Dermis microvascular lymphatic vessel endothelial cell (primary cell): ENCODE measurements around the gene ASIC2. TPM values are rescaled to one million over a fixed set of nuclear protein-coding genes. Genes with fewer than 3 reads are reported as not detected.

ENCODE experiments used
- DNase-seq, 2 donors: peaks; one replicate each; pipeline versions ENCODE4 v3.0.0 to v3.0.0-alpha.2; 2010; ENCODE audit warnings: low read depth in 2 of 2
- total RNA-seq: library from RNA; depleted of rRNA; stranded (reverse); fragments of >200 nt; gene quantifications from 2 replicates; pipeline ENCODE4 v1.2.1, GENCODE V29; 2014

Gene ASIC2
- total RNA-seq, 1 donor from 2014 or later: not detected

DNA sequence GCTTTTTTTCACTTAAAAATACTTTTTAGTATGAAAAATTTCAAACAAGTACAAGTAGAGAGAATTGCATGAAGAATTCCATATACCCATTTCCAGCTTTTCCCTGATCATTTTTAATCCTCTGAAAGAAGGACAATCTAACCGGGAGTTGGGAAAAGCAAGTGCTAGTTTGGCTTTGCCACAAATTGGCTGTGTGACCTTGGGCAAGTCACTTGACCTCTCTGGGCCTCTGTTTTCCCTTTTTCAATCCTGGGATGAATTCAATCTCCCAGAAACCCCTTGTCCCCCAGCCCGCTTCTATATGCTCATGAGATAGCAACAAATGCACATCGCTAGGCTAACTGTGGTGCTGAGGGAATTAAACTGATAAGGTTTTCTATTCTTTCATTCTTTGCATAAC is 49.4 kb downstream of the ASIC2 start:
- no peak for DNase-seq

DNA sequence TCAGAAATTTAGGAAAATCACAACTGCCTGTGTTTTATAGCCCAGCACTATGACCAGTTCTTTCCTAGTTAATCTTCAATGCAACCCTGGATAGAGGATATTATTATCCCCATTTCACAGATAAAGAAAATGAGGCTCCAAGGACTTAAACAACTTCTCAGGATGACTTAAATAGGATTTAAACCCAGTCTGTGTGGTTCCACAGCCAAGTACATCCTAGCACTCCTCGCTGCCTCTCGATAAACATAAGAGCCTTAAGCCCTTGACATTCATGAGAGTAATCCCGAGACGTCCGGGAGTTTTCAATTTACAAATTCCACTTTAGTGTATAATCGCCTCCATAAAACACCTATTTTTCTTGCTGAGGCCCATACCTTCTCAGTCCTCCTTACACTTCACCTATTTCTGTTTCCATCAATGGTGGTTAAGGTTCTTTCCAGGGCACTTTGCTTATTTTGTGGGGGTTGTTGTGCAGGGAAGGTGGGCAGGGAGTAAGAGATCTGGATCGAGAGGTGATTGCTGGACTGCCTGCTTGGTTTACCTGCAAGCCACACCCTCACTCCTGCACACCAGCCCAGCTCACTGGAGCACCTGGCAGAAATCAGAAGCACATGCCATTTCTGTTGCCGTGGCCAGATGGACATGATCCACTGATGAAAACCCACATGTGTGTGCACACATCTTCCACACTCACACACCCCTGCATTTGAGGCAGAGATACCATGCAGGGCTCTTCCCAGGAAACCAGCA is 50.5 kb downstream of the ASIC2 start:
- DNase-seq: no peak

DNA sequence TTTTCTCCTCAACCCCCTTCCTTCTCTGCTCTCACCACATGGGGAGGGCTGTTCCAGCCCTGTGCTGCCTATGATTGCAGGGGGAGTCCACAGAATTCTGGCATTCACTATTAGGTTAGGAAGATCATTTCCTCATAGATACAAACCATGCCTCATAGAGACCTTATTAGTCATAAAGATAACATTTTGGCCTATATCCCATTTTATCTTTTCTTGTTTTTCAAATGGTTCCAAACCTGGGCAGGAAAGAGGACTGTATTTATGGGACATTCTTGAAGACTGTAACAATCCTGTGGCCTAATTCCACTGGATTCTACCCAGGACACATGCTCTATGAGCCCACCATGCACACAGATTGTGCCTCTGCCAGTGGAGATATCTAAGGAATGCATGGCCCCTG is 51.7 kb downstream of the ASIC2 start:
- peak in 1 of 2 donors; percentile 9 for DNase-seq

DNA sequence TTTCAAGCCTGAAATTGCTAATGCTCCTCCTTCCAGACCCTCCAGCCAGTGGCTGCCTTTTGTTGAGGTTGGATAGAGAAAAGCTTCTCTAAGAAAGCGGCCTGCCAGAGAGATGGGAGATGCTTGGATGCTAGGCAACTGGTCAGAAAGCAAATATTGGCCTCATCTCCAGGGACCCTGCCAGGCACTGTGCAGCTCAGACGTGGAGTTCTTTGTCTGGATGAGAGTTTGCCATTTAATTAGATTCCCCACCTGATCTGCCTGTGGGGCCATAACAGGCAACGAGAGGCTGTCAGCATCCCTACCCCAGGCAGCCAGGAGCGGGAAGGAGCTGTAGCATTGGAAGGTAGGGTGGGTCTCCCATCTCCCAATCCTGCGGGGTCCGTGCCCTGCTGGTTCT is 52.7 kb downstream of the ASIC2 start:
- no peak for DNase-seq

DNA sequence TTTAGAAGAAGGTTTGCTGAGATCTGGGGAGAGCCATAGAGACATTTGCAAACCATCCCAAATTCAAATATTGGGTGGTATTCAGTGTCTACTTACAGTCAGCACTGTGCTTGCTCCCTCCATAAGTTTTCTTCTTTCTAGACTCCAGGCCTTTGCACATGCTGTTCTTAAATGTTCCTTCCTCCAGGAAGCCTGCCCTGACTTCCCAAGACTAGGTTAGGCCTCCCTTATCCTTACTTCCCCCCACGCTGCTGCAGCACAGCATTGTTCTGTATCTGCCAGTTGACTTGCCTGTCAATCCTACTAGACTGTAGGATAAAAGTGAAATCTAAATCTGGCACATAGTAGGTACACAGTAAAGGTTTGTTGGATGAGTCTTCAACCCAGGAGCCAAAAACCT is 53.4 kb downstream of the ASIC2 start:
- no peak for DNase-seq

DNA sequence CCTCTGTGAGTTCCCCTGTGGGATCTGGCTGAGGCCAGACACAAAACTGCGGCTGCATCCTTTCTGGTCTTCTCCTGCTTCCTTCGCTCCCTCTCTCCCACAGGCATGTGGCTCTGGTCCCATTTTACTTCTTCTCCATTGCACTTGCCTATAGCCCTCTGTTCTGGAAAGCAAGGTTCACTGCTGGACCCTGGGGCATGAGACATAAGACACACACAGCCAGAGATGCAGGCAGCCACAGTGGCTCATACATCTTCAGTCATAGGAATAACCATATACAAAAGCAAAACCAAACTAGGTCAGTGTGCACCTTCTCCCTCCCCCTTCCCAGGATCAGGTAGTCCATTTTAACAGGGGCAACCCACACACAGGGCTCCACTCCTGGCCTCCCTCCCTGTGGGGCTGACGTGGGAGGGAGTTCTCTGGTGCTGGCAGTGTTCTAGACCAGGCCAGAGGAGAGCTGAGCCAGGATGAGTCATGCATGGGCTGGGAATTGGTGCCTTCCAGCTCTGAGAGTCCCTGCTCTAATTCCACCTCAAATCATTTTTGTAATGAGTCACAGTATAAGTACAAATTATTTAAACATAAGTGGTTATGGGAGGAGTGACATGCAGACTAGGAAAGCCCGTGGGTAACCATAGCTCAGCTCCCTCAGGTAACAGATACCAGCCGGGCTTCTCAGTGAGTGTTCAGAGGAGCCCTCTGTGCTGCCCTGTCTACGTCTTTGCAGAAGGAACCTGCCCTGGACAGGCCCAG is 58.0 kb downstream of the ASIC2 start:
- DNase-seq: peak in 1 of 2 donors; percentile 27

DNA sequence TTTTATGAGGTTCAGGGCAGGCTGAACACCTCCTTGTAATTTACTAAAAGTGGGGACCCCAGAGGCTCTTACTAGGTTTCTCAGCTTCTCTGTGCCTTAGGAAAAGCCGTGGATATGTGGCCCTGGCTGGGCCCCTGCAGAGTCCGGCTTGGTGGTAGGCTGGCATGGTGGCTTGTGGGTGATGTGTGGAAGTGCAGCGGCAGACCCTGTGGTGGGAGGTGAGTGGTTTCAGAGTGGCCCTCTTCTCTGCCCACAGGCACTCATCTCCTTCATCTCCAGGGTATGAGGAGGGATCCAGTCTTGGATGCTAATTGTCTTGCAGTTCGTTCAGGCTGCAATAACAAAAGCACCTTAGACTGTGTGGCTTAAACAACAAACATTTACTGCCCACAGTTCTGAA is 58.9 kb downstream of the ASIC2 start:
- no peak for DNase-seq

DNA sequence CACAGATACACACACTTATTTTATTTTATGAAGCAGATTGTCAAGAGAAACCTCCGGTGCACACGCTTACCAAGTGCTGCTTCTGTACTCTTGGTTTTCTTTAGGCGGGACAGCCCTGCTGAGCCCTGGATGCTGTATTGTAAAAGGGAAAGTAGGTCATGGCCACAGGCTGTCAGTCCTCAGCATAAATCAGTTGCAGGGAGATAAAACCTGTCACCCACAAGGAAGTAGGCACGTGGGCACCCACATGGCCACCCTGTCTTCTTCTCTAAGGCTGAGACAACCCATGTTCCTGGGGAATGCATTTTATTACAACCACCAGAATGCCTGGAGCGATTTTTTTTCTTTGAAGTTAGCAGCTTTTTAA is 59.3 kb downstream of the ASIC2 start:
- DNase-seq: no peak

DNA sequence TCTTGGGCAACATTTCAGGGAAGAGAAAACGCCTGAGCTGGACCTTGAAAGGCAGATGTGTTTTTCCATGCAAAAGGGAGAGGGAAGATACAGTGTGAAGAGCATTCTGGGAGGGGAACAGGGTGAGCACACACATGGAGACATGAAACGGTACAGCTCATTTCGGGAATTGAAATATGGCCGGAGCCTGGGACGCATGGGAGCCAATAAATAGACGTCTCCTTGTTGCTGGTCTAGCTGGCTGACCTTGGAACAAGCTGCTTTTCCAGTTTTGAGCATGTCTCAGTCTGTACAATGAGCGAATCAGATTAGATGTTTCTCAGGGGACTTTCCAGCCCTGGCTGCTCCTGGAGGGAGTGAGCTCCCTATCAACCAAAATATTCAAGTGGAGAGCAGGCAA is 63.6 kb downstream of the ASIC2 start:
- no peak for DNase-seq

DNA sequence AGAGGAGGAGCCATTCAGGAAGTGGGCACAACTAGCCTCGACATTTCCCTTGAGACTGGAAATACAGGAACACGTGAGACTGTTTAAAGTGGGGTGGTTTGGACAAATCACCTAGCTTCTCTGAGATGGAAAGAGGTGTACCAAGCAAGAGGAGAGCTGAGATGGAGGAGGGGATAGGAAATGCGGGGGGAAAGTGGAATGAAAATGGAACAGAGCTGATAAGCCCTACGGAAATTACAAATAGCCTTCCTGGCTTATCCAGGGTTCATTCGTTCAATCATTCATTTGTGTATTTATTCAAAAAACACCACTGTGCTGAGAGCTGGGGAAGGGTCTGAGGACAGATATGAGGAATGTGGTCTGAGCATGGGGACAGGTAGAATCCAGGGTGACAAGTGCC is 64.1 kb downstream of the ASIC2 start:
- DNase-seq: no peak

DNA sequence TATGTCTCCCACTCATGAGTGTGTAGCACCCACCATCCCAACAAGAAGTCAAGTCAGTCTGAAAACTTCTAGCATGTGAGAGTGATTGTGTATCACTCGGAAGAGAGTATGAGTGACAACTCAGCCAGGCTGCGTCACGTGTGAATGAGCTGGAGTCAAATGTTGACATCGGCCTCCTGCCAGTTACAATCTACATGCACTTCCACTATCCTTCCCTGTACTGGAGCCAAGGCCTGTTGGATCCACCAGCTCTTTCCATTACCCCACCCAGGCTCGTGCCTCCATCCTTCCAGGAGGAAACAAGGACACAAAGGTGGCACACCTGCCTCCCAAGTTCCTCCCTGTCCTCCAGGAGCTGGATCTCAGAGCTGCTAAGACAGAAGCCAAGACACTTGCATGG is 64.5 kb downstream of the ASIC2 start:
- DNase-seq: peak; percentile 28 to 33

DNA sequence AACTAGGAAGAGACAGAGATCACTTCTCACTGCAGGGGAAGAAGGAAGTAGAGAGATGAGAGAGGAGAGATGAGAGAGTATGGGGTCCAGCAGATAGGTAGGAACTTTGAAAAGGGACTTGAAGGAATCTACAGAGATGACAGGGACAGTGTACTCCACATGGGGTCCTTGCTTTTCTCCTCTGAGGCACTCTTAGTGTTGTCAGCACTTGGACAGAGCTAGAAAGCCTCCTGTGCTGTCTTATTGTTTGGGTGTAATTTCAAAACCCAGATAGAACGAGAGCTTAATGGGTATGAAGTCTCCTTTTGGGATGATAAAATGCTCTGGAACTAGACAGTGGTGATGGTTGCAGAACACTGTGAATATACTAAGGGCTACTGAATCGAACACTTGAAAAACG is 65.2 kb downstream of the ASIC2 start:
- no peak for DNase-seq

DNA sequence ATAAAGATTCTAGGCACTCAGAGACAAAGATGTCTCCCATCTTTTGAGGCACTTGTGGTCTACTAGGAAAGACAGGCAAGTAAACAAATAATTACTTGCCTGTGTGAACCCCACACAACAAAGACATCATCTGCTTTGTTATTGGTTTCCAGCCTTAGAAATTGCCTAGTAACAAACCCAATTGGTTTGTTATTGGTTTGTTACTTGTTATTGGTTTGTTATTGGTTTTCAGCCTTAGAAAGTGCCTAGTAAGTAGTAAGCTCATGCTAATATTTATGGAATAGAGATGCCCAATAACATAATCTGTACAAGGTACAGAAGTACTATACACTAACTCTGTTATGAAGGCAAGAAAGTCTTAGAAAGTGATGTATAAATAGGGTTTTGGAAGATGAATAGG is 67.1 kb downstream of the ASIC2 start:
- DNase-seq: no peak

DNA sequence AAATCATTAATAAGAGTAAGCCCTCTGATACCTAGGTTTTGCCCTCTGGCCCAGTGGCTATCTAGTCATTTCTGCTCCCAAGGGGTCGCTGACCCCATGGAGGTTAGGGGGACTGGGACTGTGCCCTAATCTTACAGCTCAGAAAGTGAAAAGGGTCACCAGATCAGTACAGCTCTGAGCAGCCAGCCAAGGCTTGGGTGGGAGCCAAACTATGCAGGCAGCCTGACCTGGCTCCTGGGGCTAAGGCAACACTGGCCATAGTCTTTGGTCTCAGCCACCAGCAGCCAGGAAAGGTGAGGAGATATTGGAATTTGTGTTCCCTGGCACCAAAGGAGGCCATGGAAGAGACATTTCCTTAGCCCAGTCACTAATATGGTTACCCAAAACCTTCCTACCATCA is 67.6 kb downstream of the ASIC2 start:
- no peak for DNase-seq

DNA sequence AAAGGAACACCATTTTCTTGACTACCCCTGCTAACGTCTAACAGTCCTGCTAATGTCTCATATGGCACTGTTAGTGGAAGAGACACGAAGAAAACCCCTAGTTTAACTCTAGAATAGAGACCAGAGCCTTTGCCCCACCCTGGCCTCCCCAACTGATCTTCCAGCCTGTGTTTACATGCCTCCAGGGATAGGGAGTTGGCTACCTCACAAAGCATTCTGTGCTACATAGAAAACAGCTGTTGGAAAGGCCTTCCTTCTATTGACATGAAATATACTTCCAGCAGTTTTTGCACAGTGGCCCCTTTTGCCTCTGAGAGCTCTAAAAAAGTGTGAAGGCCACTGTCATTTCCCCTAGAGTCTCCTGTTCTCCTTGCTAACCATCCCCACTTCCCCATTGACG is 73.1 kb downstream of the ASIC2 start:
- no peak for DNase-seq

DNA sequence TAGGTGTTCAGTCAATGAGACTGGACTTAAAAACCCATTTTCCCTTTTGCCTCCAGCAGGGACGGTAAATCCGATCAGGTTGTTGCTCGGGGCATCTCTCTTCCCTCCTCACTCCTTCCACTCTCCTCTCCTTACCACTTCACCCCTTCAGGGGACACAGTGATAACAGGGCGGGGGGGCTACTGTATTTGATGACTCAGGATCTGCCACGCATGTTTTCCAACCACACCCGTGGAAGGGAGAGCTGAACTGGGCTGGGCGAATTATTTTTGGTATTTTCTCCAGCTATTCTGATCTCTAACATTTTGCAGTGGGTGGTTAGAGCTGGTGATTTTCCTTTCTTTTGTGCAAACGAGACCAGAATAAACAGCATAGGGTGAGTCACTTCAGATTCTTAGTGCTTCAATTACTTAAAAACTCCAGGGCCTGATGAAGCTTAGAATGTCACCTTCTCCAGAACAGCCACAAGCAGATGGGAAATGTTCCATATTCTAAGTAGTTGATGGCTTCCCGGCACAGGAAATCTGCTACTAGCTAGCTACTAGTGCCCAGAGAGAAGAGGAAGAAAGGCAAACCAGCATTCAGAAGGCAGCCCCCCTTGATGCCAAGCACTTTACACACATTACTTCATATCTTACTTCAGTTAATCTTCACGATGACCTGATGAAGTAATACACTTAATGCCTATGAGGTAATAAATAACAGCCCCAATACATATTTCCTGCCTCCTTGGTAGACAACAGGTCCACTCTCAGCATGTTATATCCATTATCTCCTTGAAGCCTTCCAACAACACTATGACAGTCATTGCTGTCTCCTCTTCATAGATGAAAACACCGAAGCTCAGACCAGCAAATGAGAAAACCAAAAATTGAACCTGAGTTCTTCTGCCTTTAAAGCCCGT is 74.1 kb downstream of the ASIC2 start:
- no peak for DNase-seq

DNA sequence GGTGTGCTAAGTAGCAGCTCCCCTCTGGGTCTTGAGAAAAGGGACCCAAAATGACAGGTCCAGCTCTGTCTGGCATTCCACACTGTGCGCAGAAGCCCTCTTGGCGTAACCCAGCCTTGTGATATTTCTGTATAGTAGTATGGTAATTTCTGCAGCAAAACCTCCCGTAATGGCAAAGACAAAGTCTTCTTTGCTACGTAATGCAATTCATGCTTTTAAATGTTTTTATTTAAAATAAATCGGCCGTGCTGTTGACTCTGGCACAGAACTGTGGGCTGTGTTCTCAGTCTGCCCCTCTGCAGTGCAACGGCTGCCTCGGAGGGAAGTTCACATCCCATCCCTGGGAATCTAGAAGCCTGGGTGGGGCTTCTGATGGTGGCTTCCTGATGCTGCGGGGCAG is 75.2 kb downstream of the ASIC2 start:
- no peak for DNase-seq

DNA sequence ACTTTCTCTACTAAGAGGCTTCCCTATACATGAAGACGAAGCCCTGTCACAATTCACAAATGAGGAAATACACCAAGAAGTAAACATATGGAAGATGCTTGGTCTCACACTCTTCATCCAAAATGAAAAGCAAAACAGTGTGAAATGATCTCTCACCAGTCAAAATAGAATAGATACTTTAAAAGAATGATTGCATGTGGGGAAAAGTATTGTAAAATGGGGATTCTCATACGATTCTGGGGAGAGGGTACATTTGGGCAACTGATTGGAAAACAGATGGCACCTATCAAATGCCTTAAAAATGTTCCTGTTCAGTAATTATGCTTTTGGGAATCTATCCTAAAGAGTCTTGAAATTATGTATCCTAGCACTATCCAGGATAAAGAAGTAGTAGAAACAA is 78.1 kb downstream of the ASIC2 start:
- no peak for DNase-seq

DNA sequence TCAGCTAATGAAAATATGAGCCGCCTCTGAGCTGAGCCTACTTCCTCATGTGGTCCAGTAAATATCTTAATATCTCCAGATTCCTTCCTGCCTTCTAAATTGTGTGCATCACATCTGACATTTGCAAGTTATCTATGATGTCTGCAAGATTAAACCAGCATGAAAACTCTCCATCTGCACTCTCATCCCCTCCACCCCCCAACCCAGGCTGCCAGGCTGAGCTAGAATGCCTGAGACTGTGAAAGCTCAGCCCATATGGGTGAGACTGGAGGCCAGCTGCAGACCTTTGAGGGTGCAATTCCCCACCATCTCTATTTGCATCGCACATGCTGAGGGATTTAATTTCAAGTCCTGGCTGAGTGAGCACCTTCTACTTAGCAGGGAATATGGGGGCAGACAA is 82.8 kb downstream of the ASIC2 start:
- no peak for DNase-seq

DNA sequence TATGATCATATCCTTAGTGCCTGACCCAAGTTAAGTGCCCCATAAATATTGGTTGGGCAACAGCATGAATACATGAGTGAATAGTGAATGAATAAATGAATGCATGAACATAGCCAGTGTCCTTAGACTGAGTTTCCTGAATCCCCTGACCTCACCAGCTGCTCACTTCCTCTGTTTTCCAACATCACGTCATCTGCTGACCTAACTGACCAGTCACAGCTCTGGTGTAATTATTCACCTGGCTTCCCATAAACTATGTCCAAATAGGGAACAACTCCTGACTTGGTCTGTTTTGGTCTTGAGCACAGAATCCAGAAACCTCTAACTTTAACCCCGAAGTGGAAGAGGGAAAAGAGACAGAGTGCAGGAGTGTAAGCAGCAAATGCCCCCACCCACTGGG is 83.4 kb downstream of the ASIC2 start:
- no peak for DNase-seq

DNA sequence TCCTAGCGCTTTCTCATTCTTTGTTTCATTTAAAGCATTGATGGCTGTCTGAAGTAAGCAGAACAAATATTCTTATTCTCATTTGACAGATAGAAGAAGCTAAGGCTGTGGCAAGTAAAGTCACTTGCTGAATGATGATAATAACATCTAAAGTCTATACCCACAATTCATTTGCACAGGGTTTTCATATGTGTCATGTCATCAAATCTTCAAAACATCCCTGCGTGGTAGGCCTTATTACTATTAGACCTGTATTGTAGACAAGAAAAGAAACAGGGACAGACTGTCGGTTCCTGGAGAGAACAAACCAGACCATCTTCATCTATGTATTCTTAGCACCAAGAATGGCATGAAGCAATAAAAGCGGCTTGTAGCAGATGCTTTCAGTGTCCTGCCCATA is 85.9 kb downstream of the ASIC2 start:
- no peak for DNase-seq

DNA sequence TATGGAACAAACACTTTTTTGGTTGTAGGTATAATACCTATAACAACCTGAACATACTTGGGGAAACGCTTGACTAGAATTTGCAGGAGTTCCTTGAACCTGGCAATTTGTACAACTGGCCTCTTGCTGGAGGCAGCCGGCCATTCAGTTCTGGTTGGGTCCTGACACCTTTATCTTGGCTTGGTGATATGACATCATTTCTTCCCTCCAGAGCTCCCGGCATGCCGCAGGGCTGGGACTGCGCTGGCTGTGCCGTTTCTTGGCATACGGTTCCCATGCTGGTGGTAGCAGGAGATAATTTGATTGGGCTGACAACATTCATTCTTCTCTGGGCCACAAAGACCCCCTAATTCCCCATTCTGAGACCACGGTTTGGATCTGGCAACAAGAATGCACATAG is 87.5 kb downstream of the ASIC2 start:
- no peak for DNase-seq
